ENCODE results near the gene ITPKB.
"Not testable (repeated sequence)": the region's sequence is repeated elsewhere in the genome, so short reads cannot be mapped to it uniquely, and the experiment has no call there.

ITPKB gene

DNA sequence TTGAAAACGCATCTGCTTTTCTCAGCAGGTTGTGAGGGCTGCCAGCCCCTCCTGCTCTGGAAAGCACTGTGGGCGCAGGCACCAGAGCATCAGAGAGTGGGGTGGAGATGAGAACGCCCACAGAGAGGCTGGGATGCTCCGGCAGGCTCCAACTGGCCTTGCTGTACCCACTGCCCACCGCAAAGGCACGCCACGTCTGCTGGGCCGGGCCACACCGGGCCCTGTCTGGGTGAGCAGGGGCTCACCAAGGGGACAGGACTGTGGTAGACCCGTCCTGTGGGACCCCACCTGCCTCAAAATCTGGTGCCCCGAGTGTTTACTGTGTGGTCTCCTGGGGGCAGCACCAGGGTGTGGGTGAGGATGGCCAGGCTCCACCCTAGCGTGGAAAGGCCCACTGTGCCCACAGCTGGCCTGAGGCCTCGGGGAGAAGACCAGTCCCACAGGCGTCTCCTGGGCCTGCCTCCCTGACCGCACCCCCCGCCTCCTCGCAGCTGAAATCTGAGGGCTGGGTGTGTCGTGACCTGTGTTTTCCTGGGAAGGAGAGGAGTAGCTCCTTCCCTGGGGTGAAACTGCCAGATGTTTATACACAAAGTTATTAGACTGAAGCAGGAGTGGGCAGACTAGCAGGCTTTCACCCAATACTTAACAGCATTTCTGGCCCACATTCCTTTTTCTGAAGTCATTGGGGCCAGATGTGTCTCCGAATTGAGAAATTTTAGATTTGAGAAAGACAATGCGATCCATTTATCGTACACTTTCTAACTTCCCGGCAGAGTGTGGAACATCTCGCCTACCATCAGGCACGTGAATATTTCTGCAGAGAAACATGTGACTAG lies 136.7 kb downstream of the ITPKB start:
- no peak for DNase-seq (ENCODE audit: low spot score)

DNA sequence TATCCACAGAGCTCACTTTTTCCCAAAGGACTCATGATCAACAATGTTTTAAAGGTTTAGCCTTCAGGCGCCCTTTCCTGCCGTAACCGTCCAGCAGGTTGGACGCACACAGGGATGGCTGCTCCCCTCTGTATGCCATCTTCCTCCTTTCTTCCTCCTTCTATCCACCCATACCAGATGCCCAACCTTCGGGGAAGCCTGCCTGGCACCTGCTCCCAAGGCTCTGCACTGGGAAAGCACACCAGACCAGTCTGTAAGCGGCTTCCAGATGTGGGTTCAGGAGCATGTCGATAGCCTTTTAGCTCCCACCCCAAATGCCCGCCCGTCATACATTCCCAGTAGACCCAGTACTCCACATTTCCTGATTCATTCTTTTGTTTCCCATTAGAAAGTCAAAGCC lies 137.6 kb downstream of the ITPKB start:
- DNase-seq (ENCODE audit: low spot score) = no peak

DNA sequence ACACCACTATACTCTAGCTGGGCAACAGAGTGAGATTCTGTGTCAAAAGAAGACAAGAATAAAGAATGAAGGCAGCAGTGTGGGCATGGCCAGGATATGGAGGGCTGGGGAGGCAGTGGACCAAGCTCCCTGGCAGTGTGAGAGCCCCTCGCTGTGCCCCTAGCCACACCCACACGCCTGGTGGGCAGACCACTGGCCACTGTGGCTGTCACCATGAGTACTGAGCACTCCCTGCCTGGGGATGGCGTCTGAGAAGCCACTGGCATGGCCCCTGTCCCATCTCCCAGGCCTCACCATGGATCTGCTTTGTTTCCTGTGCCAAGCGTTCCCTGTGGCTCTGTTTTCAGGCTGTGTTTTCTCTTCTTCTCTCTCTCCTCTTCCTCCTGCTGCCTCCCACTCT lies 138.8 kb downstream of the ITPKB start:
- no peak for DNase-seq (ENCODE audit: low spot score)

DNA sequence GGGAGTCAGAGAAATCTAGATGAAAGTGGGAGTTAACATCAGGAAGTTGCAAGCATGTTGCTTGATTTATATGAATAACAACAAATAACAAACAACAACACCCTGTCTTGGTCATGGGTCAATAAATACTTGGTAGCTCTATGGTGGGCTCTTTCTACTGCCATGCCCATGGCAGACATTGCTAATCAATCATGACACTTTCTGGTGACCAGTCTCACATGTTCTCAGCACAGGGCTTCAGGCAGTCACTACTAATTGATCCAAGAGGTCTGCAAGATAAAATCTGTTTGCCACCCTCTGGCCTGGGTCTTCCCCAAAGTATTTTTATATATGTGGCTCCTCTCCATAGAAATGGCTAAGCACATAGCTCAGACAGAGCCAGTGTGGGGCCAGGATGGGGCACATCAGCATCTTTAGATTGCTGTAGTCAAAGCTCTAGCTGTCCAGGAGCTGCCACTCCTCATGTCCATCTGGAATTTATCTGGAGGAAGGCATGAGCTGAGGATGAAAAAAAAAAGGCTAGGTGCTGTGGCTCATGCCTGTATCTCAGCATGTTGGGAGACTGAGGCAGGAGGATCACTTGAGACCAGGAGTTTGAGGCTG lies 139.3 kb downstream of the ITPKB start:
- no peak for DNase-seq (ENCODE audit: low spot score)

DNA sequence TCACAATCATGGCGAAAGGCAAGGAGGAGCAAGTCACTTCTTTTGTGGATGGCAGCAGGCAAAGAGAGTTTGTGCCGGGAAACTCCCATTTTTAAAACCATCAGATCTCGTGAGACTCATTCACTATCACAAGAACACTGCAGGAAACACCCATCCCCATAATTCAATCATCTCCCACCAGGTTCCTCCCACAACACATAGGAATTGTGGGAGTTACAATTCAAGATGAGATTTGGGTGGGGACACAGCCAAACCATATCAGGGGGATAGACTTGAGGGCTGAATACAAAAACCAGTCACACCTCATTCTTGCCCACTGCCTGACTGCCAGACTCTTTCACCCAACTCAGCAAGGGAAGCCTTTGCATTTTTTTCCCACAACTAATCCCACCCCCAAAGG lies 140.1 kb downstream of the ITPKB start:
- not testable (repeated sequence) for DNase-seq (ENCODE audit: low spot score)

DNA sequence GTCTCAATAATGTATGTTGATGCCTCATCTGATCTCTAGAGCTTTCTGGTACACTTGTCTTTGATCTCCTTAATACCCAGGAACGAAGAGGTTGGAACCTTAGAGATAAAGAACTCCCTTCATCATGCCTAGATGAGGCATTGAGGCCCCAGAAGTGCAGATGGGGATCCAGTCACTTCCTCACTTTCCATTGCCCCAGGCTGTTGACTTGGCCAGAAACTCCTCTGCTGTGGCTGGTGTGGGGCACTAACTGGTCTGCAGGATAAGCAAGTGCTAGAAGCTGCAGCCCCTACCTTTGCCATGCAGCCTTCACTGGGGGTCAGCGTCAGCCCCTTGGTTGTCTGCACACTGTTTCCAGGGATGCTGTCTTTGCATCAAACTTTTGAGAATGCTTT lies 140.6 kb downstream of the ITPKB start:
- DNase-seq (ENCODE audit: low spot score) = no peak

DNA sequence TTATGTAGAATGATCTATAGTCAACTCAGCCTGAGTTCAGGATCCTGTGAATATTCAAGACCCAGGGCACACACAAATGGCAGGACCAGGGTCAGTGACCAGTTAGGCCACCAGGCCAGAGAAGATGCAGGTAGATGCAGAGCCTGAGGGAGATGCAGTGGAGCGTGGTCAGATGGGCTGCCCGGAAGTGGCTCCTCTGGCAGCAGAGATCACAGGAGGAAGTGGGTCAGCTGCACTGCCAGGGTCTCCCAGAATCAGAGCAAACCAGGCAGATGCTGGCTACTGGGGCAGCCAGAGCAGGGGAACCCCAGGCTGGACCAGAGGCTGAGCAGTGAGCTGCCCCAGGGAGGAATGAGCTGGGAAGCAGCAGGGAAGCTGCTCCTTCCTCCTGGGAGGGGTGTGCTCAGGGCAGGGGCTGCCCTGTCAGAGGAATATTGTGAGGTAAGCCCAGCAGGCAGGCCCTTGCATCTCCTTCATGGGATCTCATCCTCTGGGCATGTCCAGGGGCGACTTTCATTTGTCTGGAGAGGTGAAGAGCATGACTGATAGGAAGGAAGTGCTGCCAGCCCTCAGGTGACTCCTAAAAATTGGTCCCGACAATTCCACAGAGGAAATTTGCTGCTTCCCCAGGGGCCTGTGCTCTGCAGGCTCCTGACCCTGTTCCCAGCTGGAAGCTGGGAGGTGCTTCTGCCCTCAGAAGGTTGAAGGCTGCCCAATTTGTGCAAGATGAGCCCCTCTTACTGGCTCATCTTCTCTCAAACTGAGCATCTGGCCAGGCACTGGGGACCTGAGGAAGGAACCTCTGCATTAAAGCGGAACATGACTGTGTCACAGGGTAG lies 141.2 kb downstream of the ITPKB start:
- no peak for DNase-seq (ENCODE audit: low spot score)

DNA sequence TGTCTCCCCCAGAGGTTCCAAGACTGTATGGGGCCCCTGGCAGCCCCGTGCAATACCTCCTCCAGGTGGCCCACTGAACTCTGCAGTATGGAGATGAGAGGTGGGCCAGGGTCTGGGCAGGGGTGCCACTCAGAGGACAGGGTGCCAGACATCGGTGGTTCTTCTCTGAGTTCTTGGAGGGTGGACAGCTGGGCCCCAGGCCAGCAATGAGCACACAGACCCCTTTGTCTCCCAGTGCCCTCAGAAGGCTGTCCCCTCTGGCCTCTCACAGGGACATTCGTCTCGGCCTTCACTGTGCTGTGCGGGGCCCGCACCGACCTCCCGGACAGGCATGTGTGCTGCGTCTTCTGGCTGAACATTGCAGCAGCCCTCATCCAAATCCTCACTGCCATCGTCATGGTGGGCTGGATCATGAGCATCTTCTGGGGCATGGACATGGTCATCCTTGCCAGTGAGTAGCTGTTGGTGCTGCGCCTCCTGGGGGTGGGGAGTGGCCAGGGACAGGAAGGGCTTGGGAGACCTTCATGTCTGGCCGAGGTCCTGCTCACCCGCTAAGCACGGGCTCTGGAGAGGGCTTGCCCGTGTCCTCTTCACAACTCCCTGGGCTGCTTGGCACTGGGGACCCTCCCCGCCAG lies 142.4 kb downstream of the ITPKB start:
- no peak for DNase-seq (ENCODE audit: low spot score)

DNA sequence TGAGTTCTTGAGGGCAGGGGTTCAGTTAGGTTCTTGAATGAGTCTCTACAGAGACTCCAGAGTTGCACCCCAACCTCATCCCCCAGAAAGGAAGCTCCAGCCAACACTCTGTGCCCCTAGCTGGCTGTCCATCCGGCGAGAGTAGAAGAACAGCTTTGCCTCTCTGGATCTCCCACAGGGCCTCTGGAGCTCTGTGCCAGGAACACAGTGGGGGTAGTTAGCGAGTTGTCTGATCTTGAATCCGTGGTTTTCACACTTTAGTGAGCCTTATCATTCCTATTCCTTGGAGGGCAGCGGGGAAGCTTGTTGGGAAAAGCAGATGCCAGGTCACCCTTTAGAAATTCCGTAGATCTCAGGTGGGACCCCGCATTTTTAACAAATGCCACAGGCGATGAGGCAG lies 145.5 kb downstream of the ITPKB start:
- DNase-seq (ENCODE audit: low spot score) = no peak

DNA sequence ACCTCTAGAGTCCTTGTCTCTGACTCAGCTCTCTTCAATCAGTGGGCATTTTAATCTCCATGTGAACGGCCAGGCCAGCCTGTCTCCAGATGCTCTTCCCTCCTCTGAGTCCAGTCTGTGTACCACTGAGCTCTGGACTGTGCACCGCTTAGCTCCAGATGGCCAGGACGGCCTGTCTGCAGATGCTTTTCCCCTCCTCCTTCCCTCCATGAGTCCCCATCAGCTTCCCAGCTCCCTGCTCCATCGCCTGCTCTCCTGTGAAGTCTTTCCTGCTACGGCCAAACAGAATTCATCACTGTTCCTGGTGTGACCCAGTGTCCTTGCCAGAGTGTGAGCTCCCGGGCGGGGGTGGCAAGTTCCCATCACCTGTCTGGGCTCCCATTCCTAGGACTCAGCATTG lies 148.5 kb downstream of the ITPKB start:
- DNase-seq (ENCODE audit: low spot score) = no peak

DNA sequence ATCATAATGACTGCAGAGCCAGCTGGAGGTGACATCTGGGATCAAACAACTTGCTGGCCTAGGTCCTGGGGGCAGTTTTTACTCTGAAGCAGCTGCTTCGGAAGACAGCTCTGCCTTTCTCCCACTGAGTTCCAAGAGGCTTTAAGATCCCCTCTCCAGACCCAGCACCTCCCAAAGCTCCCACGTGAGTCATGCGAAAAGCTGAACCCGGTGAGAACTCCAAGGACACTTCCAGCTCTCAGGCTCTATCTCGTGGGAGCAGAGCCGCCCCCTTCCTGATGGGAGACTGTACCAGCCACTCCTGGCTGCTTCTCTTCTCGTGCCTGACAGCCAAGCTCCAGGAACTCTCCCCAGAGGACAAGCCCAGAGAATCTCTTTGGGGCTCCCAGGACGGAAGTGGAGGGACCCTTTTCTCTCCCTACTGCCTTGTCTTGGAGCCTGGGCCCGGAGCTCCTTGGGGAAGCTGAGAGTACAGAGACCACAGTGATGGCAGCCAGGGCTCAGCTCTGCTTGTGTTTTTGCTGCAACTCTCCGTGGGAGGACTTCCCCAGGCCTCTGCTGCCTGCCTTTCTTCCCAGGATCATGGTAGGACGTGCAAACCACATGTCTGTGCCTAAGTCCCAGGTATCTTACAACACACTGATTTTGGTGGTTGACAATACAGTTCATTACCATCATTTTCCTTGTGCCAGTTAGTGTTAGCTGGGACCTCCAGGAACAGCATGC lies 149.9 kb downstream of the ITPKB start:
- no peak for DNase-seq (ENCODE audit: low spot score)

DNA sequence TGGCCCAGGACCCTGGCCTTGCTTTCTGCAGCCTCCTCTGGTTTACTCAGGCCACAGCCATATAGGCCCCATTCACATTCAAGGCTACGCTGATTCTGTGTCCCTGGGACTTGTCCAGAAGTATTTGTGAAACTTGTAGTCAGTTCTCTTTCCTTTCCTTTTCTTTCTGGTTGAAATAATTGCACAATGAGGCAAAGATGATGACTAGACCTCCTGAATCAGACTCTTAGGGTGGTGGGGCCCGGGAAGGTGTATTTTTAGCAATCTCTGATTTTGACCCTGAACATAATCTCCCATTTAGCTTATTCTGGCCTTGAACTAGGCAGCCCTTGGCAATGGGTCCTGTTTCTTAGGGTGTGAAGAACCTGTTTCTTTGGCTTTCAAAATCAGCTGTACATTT lies 150.6 kb downstream of the ITPKB start:
- DNase-seq (ENCODE audit: low spot score) = no peak

DNA sequence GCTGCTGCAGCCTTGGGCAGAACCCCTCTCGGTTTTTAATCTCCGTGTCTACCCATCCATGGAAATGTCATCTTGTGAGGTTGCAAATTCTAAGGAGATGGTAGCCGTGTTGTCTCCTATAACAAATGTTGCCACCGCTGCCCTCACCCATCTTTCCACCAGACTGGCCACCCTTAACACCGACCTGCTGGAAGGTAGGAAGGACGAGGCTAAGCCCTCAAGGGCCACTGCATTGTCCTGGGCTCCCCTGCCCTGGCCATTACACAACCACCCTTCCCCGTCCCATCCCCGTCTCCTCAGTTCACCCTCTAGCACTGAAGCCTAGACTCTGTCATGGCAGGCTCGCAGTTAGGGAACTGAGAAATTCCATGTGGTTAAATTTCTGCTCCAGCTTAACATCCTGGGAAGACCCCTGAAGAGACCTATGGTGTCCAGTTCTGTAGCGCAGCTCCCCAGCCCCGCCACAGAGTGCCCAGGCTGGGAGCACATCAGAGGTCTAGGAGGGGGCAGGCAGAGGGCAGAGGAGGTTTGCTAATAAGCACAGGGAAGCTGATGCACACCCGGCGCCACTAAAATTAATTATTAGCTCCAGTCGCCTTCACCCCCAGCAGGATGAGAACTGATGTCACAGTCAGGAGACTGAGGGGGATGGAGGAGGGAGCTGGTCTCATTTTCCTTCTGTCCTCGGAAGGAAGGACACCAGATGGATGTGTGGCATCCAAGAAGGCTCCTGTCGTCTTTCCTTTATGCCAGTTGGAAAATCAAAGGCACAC lies 152.2 kb downstream of the ITPKB start:
- no peak for DNase-seq (ENCODE audit: low spot score)

DNA sequence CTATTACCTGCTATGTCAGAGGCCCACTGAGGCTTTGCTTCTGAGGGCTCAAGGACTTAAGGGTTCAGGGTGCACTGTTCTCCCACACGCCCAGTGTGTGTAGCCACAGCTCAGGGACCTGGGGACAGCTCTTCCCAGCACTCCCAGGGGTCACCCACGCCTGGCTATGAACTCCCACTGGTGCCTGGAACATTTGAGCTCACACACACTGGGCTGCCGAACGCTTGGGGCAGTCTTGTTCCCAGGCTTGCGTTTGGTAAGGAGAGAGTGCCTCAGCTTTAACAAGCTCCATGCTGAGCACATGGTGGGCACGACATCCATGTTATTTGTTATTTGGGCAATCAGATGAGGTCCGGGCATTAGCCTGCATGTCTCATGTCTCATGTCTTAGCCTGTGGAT lies 153.0 kb downstream of the ITPKB start:
- no peak for DNase-seq (ENCODE audit: low spot score)

DNA sequence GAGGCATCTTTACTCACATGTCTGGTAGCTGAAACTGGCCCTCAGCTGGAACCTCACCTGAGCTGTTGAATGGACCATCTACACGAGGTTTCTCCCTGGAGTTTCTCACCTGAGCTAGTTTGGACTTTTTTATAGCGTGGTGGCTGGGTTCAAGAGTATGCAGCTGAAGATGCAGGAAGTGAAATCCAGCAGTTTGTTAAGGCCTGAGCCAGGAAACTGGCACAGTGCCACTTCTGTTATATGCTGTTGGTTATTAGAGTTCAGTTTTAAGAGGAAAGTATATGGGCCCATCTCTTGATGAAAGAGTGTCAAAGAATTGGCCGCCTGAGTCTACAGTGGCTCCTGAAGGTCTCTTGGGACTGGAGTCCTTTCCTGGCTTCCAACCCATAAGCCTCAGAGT lies 154.9 kb downstream of the ITPKB start:
- no peak for DNase-seq (ENCODE audit: low spot score)

DNA sequence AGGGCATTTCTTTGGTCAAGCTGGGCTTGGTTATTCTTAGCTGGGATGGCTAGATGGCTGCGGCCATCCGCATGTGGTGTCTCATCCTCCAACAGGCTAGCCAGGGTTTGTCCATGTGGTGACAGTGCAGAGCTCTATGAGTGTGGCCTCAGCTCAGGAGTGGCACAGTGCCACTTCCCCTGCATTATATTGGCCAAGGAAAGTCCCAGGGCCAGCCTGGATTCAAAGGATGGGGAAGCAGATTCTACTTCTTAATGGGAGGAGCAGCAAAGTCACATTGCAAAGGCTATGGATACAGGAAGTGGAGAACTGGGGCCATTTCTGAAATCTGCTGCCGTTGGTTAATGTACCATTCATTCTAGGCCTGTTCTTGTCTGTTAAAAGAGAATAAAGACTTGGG lies 156.1 kb downstream of the ITPKB start:
- DNase-seq (ENCODE audit: low spot score) = no peak
